RWPE1 (cell line): ENCODE results near the gene ZSCAN5C.
"Not testable (repeated sequence)": the region's sequence is repeated elsewhere in the genome, so short reads cannot be mapped to it uniquely, and the experiment has no call there.

Experiments used
- CTCF ChIA-PET: fragments of 350-600 bp; sonication (Branson Sonifier 250); formaldehyde crosslinking; extraction: SDS; loops from one replicate; lab custom pipeline; 2021; lab: Yijun Ruan, JAX
- POLR2A ChIA-PET: fragments of 400-600 bp; formaldehyde crosslinking; extraction: SDS; loops from one replicate; lab custom pipeline; 2020; ENCODE audit warnings: antibody characterized with exemption; ENCODE audit not compliant: low non-redundant PET; lab: Yijun Ruan, JAX
- DNase-seq: peaks from one replicate; pipeline ENCODE4 v3.0.0; 2012; ENCODE audit warnings: low spot score
- H3K27ac ChIP-seq: fragments of 450-650 bp; 2 replicates; pipeline ENCODE4 v1.5.1; 2017
- TF ChIP-seq, protein P1 (sequence below): fragments of 450-650 bp; conservative IDR thresholded peaks from 2 replicates; pipeline ENCODE4 v1.5.1; 2017; ENCODE audit warnings: low read depth, mild to moderate bottlenecking

Gene ZSCAN5C

DNA sequence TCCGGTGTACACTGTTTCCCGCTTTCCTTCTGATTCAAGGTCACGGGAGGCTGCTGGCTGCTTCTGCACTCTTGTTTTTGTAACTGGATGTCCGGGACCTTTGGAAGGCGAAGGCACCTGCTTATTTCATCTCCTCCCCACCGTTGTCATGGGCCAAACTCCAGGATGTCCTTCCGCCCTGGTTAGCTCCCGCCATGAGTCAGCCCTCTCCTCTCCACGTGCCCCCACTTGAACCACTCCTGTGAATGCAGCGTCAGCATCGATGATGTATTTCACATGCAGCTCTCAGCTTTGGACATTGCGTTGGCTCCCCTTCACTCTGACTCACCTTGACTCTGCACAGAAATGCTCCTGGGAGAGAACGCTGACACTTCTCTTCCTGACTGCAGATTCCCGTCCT, 31.8 kb upstream of the ZSCAN5C start:
- DNase-seq, result peak; percentile 70
- ChIA-PET CTCF (interaction anchor here (1.0 kb wide), 1 partner anchor 94 kb away, joined by 3 read pairs; no protein-coding TSS in a partner anchor), POLR2A (interaction anchor here (0.7 kb wide), 2 partner anchors 13 to 105 kb away, joined by 4 to 14 read pairs; no protein-coding TSS in a partner anchor)
- TF ChIP-seq, protein P1, sequence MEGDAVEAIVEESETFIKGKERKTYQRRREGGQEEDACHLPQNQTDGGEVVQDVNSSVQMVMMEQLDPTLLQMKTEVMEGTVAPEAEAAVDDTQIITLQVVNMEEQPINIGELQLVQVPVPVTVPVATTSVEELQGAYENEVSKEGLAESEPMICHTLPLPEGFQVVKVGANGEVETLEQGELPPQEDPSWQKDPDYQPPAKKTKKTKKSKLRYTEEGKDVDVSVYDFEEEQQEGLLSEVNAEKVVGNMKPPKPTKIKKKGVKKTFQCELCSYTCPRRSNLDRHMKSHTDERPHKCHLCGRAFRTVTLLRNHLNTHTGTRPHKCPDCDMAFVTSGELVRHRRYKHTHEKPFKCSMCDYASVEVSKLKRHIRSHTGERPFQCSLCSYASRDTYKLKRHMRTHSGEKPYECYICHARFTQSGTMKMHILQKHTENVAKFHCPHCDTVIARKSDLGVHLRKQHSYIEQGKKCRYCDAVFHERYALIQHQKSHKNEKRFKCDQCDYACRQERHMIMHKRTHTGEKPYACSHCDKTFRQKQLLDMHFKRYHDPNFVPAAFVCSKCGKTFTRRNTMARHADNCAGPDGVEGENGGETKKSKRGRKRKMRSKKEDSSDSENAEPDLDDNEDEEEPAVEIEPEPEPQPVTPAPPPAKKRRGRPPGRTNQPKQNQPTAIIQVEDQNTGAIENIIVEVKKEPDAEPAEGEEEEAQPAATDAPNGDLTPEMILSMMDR, result no peak
- H3K27ac ChIP-seq, result no peak overlapping the region

GRCh38 chr19:56174086-56174485, 28.0 kb upstream of the ZSCAN5C start:
- POLR2A ChIA-PET, result no interaction called here
- no peak for DNase-seq

GRCh38 chr19:56174550-56174949, 27.5 kb upstream of the ZSCAN5C start:
- ChIA-PET CTCF (no interaction called here), POLR2A (no interaction called here)
- DNase-seq, result no peak
- H3K27ac ChIP-seq, result no peak overlapping the region
- TF ChIP-seq, protein P1, result no peak

More at GRCh38 chr19:56174086-56174485, 28.0 kb upstream of the ZSCAN5C start:
- CTCF ChIA-PET, result interaction anchor here (1.0 kb wide), 1 partner anchor 98 kb away, joined by 3 read pairs; no protein-coding TSS in a partner anchor
- H3K27ac ChIP-seq, result no peak overlapping the region
- TF ChIP-seq, protein P1, result no peak

GRCh38 chr19:56175861-56176307, 26.2 kb upstream of the ZSCAN5C start, which contains the start of gene GALP:
Gene GALP (plus strand): TSS chr19:56176008. CDS start chr19:56177109, 1,101 bp downstream.
- H3K27ac ChIP-seq, POLR2A ChIA-PET, DNase-seq, CTCF ChIA-PET: not testable (repeated sequence)

GRCh38 chr19:56176310-56176709, 25.8 kb upstream of the ZSCAN5C start:
- DNase-seq, POLR2A ChIA-PET, H3K27ac ChIP-seq: not testable (repeated sequence)
- CTCF ChIA-PET, result interaction anchor here (0.6 kb wide), 1 partner anchor 213 kb away, joined by 3 read pairs; no protein-coding TSS in a partner anchor

DNA sequence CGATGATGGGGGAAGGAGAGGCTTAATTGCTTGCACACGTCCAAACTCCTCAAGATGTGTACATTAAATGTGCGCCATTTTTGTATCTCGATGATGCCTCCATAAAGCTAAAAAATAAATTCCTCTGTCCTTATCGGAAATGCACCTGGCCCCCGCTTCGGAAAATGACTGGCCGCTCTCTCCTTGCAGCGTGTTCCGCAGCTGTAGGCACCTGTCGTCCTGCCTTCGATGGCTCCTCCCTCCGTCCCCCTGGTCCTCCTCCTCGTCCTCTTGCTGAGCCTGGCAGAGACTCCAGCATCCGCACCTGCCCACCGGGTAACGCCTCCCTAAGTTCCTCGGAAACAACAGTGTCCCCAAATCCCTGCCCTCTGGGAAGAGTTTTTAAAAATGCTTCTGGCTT, 25.2 kb upstream of the ZSCAN5C start:
- DNase-seq, result no peak
- CTCF ChIA-PET, result interaction anchor here (0.6 kb wide), 1 partner anchor 214 kb away, joined by 3 read pairs; no protein-coding TSS in a partner anchor
- TF ChIP-seq, protein P1, result no peak
- POLR2A ChIA-PET, result no interaction called here
- H3K27ac ChIP-seq, result no peak overlapping the region

DNA sequence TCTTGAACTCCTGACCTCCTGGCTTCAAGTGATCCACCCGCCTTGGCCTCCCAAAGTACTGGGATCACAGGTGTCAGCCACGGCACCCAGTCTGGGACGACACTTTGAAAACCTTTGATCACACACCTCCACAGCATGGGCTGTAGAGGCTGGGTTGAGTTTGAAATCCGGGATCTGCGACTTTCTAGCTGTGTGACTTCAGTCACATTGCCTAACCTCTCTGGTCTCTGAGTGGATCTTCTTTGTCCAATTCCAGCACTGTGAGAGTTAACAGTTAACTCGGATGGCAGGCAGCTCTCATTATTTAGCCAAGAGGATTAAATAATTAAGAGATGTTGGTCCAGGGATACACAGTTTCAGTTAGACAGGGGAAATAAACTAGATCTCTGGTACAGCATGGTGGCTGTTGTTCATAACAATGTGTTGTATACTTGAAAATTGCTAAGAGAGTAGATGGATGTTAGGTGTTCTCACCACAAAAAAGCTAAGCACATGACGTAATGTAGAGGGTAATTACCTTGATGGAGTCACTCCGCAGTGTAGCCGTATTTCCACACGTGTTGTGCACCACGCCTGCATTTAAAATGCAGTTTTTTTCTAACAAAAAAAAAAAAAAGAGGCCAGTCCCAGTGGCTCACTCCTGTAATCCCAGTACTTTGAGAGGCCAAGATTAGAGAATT, 24.4 kb upstream of the ZSCAN5C start:
- POLR2A ChIA-PET, result no interaction called here
- H3K27ac ChIP-seq, result no peak overlapping the region
- no peak for DNase-seq
- CTCF ChIA-PET, result no interaction called here
- TF ChIP-seq, protein P1, result no peak
